K562 (cell line): ENCODE data around the gene BSDC1. TPM values are rescaled to one million over a fixed set of nuclear protein-coding genes. Genes with fewer than 3 reads are reported as not detected.

Experiments used
- ARHGAP35 ChIP-seq: fragments of 450-650 bp; IDR thresholded peaks from 2 replicates; pipeline ENCODE4 v1.6.1; 2018; ENCODE audit not compliant: partially characterized antibody
- CREB5 ChIP-seq: fragments of 250-450 bp; sonication (Bioruptor Pico); IDR thresholded peaks from 2 replicates; pipeline ENCODE4 v1.5.0; 2020; ENCODE audit warnings: mild to moderate bottlenecking
- CUX1 ChIP-seq: fragments of 200-800 bp; sonication (Bioruptor generic); IDR thresholded peaks from 2 replicates; pipeline ENCODE4 v1.6.1; 2016; ENCODE audit warnings: missing genetic modification characterization, missing compliant biosample characterization
- ETV5 ChIP-seq: sonication (generic); formaldehyde crosslinking; IDR thresholded peaks from 2 replicates; pipeline ENCODE4 v1.4.0; 2020; ENCODE audit warnings: low read depth, mild to moderate bottlenecking, missing genetic modification reagents
- GTF2E2 ChIP-seq: fragments of 200-800 bp; sonication (Bioruptor generic); IDR thresholded peaks from 2 replicates; pipeline ENCODE4 v1.6.1; 2016; ENCODE audit warnings: missing genetic modification characterization, missing compliant biosample characterization
- GTF3C2 ChIP-seq: IDR thresholded peaks from 3 replicates; pipeline ENCODE4 v1.6.1; 2011; ENCODE audit warnings: borderline replicate concordance, mild to moderate bottlenecking, moderate library complexity; ENCODE audit not compliant: insufficient read length; ENCODE audit errors: extremely low read depth
- POLR2G ChIP-seq: fragments of 200-400 bp; formaldehyde crosslinking; IDR thresholded peaks from 2 replicates; pipeline ENCODE4 v1.6.1; 2017; ENCODE audit warnings: low read depth, mild to moderate bottlenecking, antibody characterized with exemption, low read length, moderate library complexity
- TAF9B ChIP-seq: fragments of 450-650 bp; IDR thresholded peaks from 2 replicates; pipeline ENCODE4 v1.6.1; 2018; ENCODE audit warnings: mild to moderate bottlenecking; ENCODE audit not compliant: partially characterized antibody
- TGIF2 ChIP-seq: sonication (generic); formaldehyde crosslinking; IDR thresholded peaks from 2 replicates; pipeline ENCODE4 v1.8.1; 2022; ENCODE audit warnings: mild to moderate bottlenecking, missing genetic modification reagents, moderate library complexity
- ZNF644 ChIP-seq: fragments of 200-800 bp; sonication (Bioruptor generic); IDR thresholded peaks from 2 replicates; pipeline ENCODE4 v1.6.1; 2016; ENCODE audit warnings: low read depth, missing genetic modification characterization, missing compliant biosample characterization
- polyA plus RNA-seq, 8 experiments: library from polyadenylated mRNA; depleted of rRNA in 4 of 8; stranded (reverse) in 5 of 8; unstranded in 3 of 8; fragments of >200 nt; fragmentation: Nextera tagmentation in 2 of 8; fragmentation: Illumina TruSeq in 1 of 8; extraction: Ambion mirVana in 2 of 8; extraction: Trizol in 1 of 8; gene quantifications; 2 replicates each; pipeline versions ENCODE4 v1.2.1 to v1.2.3, GENCODE V29; 2011 to 2014; ENCODE audit warnings: inconsistent platforms in 1 of 8, missing spikeins in 1 of 8
- total RNA-seq, 7 experiments: library from RNA; depleted of rRNA in 6 of 7; stranded (reverse); fragments of >200 nt in 6 of 7; fragmentation: Illumina TruSeq in 2 of 7; extraction: Trizol in 2 of 7; gene quantifications; 2 replicates each; pipeline versions ENCODE4 v1.2.1 to v1.2.3, GENCODE V29; 2011 to 2021; ENCODE audit warnings: low replicate concordance in 1 of 7

Gene BSDC1
- total and polyA plus RNA-seq, 9 of the 15 experiments (the other 6 are each of a cell fraction or from before 2014, with no cell fraction given), result 10.2 to 96.8 (median 73.1) TPM

- TF ChIP-seq GTF2E2 (tag) (peak; percentile 99), ZNF644 (no peak), ARHGAP35 (no peak), GTF3C2 (no peak), TAF9B (no peak), TGIF2 (CRISPR knock-in tag) (peak; percentile 87), CREB5 (CRISPR knock-in tag) (no peak), POLR2G (peak; percentile 98), CUX1 (CRISPR knock-in tag) (no peak), ETV5 (CRISPR knock-in tag) (no peak)
These were observed 58.3 kb downstream of the BSDC1 start, which contains the start of gene MARCKSL1 (continued) for GRCh38 chr1:32335790-32336590.
